ENCODE data around the gene XKR3. TPM values are rescaled to one million over a fixed set of nuclear protein-coding genes. Genes with fewer than 3 reads are reported as not detected.

The XKR3 gene
- total RNA-seq, 1 donor from 2014 or later, result not detected

Other genes starting within 250 kb of the XKR3 start
- not detected in 2 replicates for gene CCT8L2, start 232.6 kb downstream of the XKR3 start, total RNA-seq
- not detected in 2 replicates for gene GAB4, start 182.8 kb upstream of the XKR3 start, total RNA-seq